Activated T-cell treated with anti-CD3 and anti-CD28 coated beads, Interleukin-2, amount 50 U/mL, for 72 hours (primary cell): ENCODE measurements around the gene TMCO6. TPM values are rescaled to one million over a fixed set of nuclear protein-coding genes. Genes with fewer than 3 reads are reported as not detected.
A peak's percentile ranks its signal among the peaks of the same experiment; 100 is the strongest.
"Not testable (repeated sequence)": the region's sequence is repeated elsewhere in the genome, so short reads cannot be mapped to it uniquely, and the experiment has no call there.

Experiments used
- ATAC-seq, 2 donors: fragments of 150-1000 bp; cut with Tn5 transposase; replicated peaks in 1 of 2; 2 replicates each; pipeline ENCODE4 v1.10.0; 2021; ENCODE audit warnings: moderate library complexity in 2 of 2, mild to moderate bottlenecking in 1 of 2
- DNase-seq, 2 donors: peaks; one replicate each; pipeline ENCODE4 v3.0.0; 2021 to 2022; ENCODE audit warnings: mixed read lengths in 1 of 2
- H3K27ac Mint-ChIP-seq: one replicate; pipeline ENCODE4 v1.8.0; 2022; ENCODE audit warnings: mild to moderate bottlenecking, moderate library complexity, mixed read lengths
- H3K27me3 Mint-ChIP-seq: one replicate; pipeline ENCODE4 v1.8.0; 2022; ENCODE audit warnings: low read depth, mixed read lengths
- H3K36me3 Mint-ChIP-seq, 2 donors: one replicate each; pipeline ENCODE4 v1.8.0; 2022; ENCODE audit warnings: mixed read lengths in 2 of 2, mild to moderate bottlenecking in 1 of 2; ENCODE audit not compliant: insufficient read depth in 2 of 2
- H3K4me1 Mint-ChIP-seq: one replicate; pipeline ENCODE4 v1.8.0; 2022; ENCODE audit warnings: low read depth, mixed read lengths
- H3K4me3 Mint-ChIP-seq, 2 donors: one replicate each; pipeline ENCODE4 v1.8.0; 2022; ENCODE audit warnings: mild to moderate bottlenecking in 2 of 2, mixed read lengths in 2 of 2, moderate library complexity in 2 of 2
- H3K9me3 Mint-ChIP-seq, 2 donors: one replicate each; pipeline ENCODE4 v1.8.0; 2022; ENCODE audit warnings: mixed read lengths in 2 of 2
- total RNA-seq, 2 donors: library from RNA; stranded (reverse); gene quantifications; one replicate each; pipeline ENCODE4 v1.2.3, GENCODE V29; 2022

TMCO6 gene
- total RNA-seq, 2 donors from 2014 or later, result 31.8 to 35.0 TPM

GRCh38 chr5:140607031-140607430 is 32.2 kb upstream of the TMCO6 start:
- ATAC-seq (no peak), DNase-seq (no peak)
- H3K4me1 Mint-ChIP-seq, result peaks cover 8% of the 10 kb centered on the region
- H3K36me3 Mint-ChIP-seq, result no peaks in the 10 kb centered on the region
- H3K4me3 Mint-ChIP-seq, result no peak overlapping the region
- H3K9me3 Mint-ChIP-seq, result no peaks in the 10 kb centered on the region
- H3K27me3 Mint-ChIP-seq, result no peaks in the 10 kb centered on the region
- H3K27ac Mint-ChIP-seq, result no peak overlapping the region

GRCh38 chr5:140608722-140609121 is 30.5 kb upstream of the TMCO6 start:
- peaks cover 5% of the 10 kb centered on the region for H3K27me3 Mint-ChIP-seq
- H3K4me3 Mint-ChIP-seq, result no peak overlapping the region
- no peaks in the 10 kb centered on the region for H3K9me3 Mint-ChIP-seq
- DNase-seq (no peak), ATAC-seq (no peak)
- H3K27ac Mint-ChIP-seq, result no peak overlapping the region
- H3K4me1 Mint-ChIP-seq, result peaks cover 11% of the 10 kb centered on the region
- no peaks in the 10 kb centered on the region for H3K36me3 Mint-ChIP-seq

- DNase-seq (no peak), ATAC-seq (no peak)
- Mint-ChIP-seq H3K27me3 (peaks cover 5% of the 10 kb centered on the region), H3K4me3 (no peak overlapping the region), H3K27ac (no peak overlapping the region), H3K9me3 (no peaks in the 10 kb centered on the region), H3K4me1 (peaks cover 11% of the 10 kb centered on the region), H3K36me3 (no peaks in the 10 kb centered on the region)
Observed at GRCh38 chr5:140609126-140609525, 30.1 kb upstream of the TMCO6 start.

GRCh38 chr5:140611020-140611521 is 28.2 kb upstream of the TMCO6 start:
- DNase-seq (no peak), ATAC-seq (no peak)
- H3K4me3 Mint-ChIP-seq, result no peak overlapping the region
- H3K9me3 Mint-ChIP-seq, result no peaks in the 10 kb centered on the region
- no peak overlapping the region for H3K27ac Mint-ChIP-seq
- H3K36me3 Mint-ChIP-seq, result no peaks in the 10 kb centered on the region
- H3K4me1 Mint-ChIP-seq, result peaks cover 11% of the 10 kb centered on the region
- peaks cover 5% of the 10 kb centered on the region for H3K27me3 Mint-ChIP-seq

- Mint-ChIP-seq H3K9me3 (peaks cover 3% of the 10 kb centered on the region in 2 donors), H3K4me3 (no peak overlapping the region), H3K4me1 (no peaks in the 10 kb centered on the region), H3K27ac (no peak overlapping the region), H3K27me3 (peaks cover 6% of the 10 kb centered on the region), H3K36me3 (peaks cover 0 to under 1% of the 10 kb centered on the region in 2 donors)
- DNase-seq (no peak), ATAC-seq (no peak)
Observed at GRCh38 chr5:140622301-140622700, 16.9 kb upstream of the TMCO6 start.

GRCh38 chr5:140623061-140623460 is 16.2 kb upstream of the TMCO6 start:
- not testable (repeated sequence) for H3K36me3 Mint-ChIP-seq, H3K27ac Mint-ChIP-seq, ATAC-seq

GRCh38 chr5:140624886-140625285 is 14.4 kb upstream of the TMCO6 start:
- not testable (repeated sequence) for H3K27me3 Mint-ChIP-seq, H3K9me3 Mint-ChIP-seq, DNase-seq, H3K4me3 Mint-ChIP-seq, H3K36me3 Mint-ChIP-seq, H3K4me1 Mint-ChIP-seq, H3K27ac Mint-ChIP-seq, ATAC-seq

More at GRCh38 chr5:140623061-140623460, 16.2 kb upstream of the TMCO6 start:
- not testable (repeated sequence) for H3K9me3 Mint-ChIP-seq, H3K4me1 Mint-ChIP-seq, H3K4me3 Mint-ChIP-seq, H3K27me3 Mint-ChIP-seq, DNase-seq

GRCh38 chr5:140627972-140628371 is 11.3 kb upstream of the TMCO6 start:
- Mint-ChIP-seq H3K36me3 (peaks cover 4 to 9% of the 10 kb centered on the region in 2 donors), H3K27ac (no peak overlapping the region), H3K4me1 (peaks cover 13% of the 10 kb centered on the region), H3K4me3 (no peak overlapping the region), H3K9me3 (peaks cover 6% of the 10 kb centered on the region in 2 donors), H3K27me3 (peaks cover 21% of the 10 kb centered on the region)
- ATAC-seq (no peak), DNase-seq (no peak)

- Mint-ChIP-seq H3K36me3 (peaks cover 4 to 9% of the 10 kb centered on the region in 2 donors), H3K27ac (no peak overlapping the region), H3K4me1 (peaks cover 19% of the 10 kb centered on the region), H3K4me3 (no peak overlapping the region), H3K9me3 (peaks cover 6% of the 10 kb centered on the region in 2 donors), H3K27me3 (peaks cover 26% of the 10 kb centered on the region)
- ATAC-seq, result no peak
- DNase-seq, result no peak
Observed at GRCh38 chr5:140628711-140629110, 10.5 kb upstream of the TMCO6 start.

- H3K4me3 Mint-ChIP-seq, result peak overlapping the region in 1 of 2 donors; percentile 33
- H3K4me1 Mint-ChIP-seq, result peaks cover 35% of the 10 kb centered on the region
- no peak for ATAC-seq
- no peak for DNase-seq
- H3K9me3 Mint-ChIP-seq, result peaks cover 6% of the 10 kb centered on the region in 2 donors
- H3K27ac Mint-ChIP-seq, result no peak overlapping the region
- peaks cover 4 to 9% of the 10 kb centered on the region in 2 donors for H3K36me3 Mint-ChIP-seq
- H3K27me3 Mint-ChIP-seq, result peaks cover 32% of the 10 kb centered on the region
Observed at GRCh38 chr5:140630292-140631035, 8.8 kb upstream of the TMCO6 start.

GRCh38 chr5:140631036-140631417 is 8.2 kb upstream of the TMCO6 start:
- H3K4me3 Mint-ChIP-seq, result peak overlapping the region; percentile 8 to 33

GRCh38 chr5:140631831-140632365 is 7.4 kb upstream of the TMCO6 start:
- ATAC-seq, result peak; percentile 25 to 34
- DNase-seq, result peak; percentile 14 to 35

More at GRCh38 chr5:140631036-140631417, 8.2 kb upstream of the TMCO6 start:
- Mint-ChIP-seq H3K9me3 (peaks cover 6% of the 10 kb centered on the region in 2 donors), H3K4me1 (peaks cover 39% of the 10 kb centered on the region), H3K27ac (no peak overlapping the region), H3K27me3 (peaks cover 32% of the 10 kb centered on the region), H3K36me3 (peaks cover 4 to 9% of the 10 kb centered on the region in 2 donors)
- DNase-seq (no peak), ATAC-seq (no peak)

GRCh38 chr5:140632366-140633020 is 6.8 kb upstream of the TMCO6 start:
- ATAC-seq, result peak; percentile 61 to 72
- Mint-ChIP-seq H3K4me1 (peaks cover 39% of the 10 kb centered on the region), H3K27ac (no peak overlapping the region), H3K27me3 (peaks cover 32% of the 10 kb centered on the region), H3K4me3 (peak overlapping the region; percentile 81 to 91), H3K9me3 (peaks cover 2 to 4% of the 10 kb centered on the region in 2 donors), H3K36me3 (peaks cover 4 to 6% of the 10 kb centered on the region in 2 donors)
- DNase-seq, result peak; percentile 57 to 60

More at GRCh38 chr5:140631831-140632365, 7.4 kb upstream of the TMCO6 start:
- Mint-ChIP-seq H3K9me3 (peaks cover 5 to 6% of the 10 kb centered on the region in 2 donors), H3K4me1 (peaks cover 39% of the 10 kb centered on the region), H3K4me3 (peak overlapping the region; percentile 81 to 91), H3K36me3 (peaks cover 4 to 9% of the 10 kb centered on the region in 2 donors), H3K27ac (no peak overlapping the region), H3K27me3 (peaks cover 32% of the 10 kb centered on the region)
